GM23338 (cell line): ENCODE measurements around the gene LIX1L. TPM values are rescaled to one million over a fixed set of nuclear protein-coding genes. Genes with fewer than 3 reads are reported as not detected.

Experiments used
- ATAC-seq: fragments of 200-7000 bp; cut with Tn5 transposase; 3 replicates; pipeline ENCODE4 v1.9.1; 2020
- DNase-seq: peaks from one replicate; pipeline ENCODE4 v3.0.0-alpha.2; 2015; ENCODE audit warnings: low spot score
- H2AFZ ChIP-seq: fragments of 200-600 bp; sonication (generic); 2 replicates; pipeline ENCODE4 v1.8.0; 2016; ENCODE audit warnings: antibody characterized with exemption, mild to moderate bottlenecking, moderate library complexity
- H3F3A ChIP-seq: fragments of 200-600 bp; sonication (generic); replicated peaks from 2 replicates; pipeline ENCODE4 v1.8.0; 2017; ENCODE audit warnings: antibody characterized with exemption, mixed run types, low read depth
- H3K27ac ChIP-seq: fragments of 200-600 bp; sonication (generic); 2 replicates; pipeline ENCODE4 v1.6.1; 2016; ENCODE audit warnings: low read depth
- H3K27me3 ChIP-seq: fragments of 200-600 bp; sonication (generic); 2 replicates; pipeline ENCODE4 v1.8.0; 2016; ENCODE audit warnings: mild to moderate bottlenecking, mixed run types, moderate library complexity; ENCODE audit not compliant: insufficient read depth
- H3K36me3 ChIP-seq: fragments of 200-600 bp; sonication (generic); 2 replicates; pipeline ENCODE4 v1.8.0; 2016; ENCODE audit warnings: mild to moderate bottlenecking; ENCODE audit not compliant: insufficient read depth
- H3K4me1 ChIP-seq: fragments of 200-600 bp; sonication (generic); 2 replicates; pipeline ENCODE4 v1.8.0; 2016; ENCODE audit warnings: mild to moderate bottlenecking, moderate library complexity; ENCODE audit not compliant: insufficient read depth
- H3K4me2 ChIP-seq: fragments of 200-600 bp; sonication (generic); 2 replicates; pipeline ENCODE4 v1.7.1; 2017; ENCODE audit warnings: mixed run types
- H3K4me3 ChIP-seq: fragments of 200-600 bp; sonication (generic); 2 replicates; pipeline ENCODE4 v1.6.1; 2016; ENCODE audit warnings: mixed run types
- H3K79me2 ChIP-seq: fragments of 200-600 bp; sonication (generic); replicated peaks from 2 replicates; pipeline ENCODE4 v1.8.0; 2017; ENCODE audit warnings: mild to moderate bottlenecking; ENCODE audit not compliant: insufficient read depth
- H3K9me2 ChIP-seq: fragments of 200-600 bp; sonication (generic); 2 replicates; pipeline ENCODE4 v1.8.0; 2017; ENCODE audit not compliant: insufficient read depth
- H4K20me1 ChIP-seq: fragments of 200-600 bp; sonication (generic); replicated peaks from 2 replicates; pipeline ENCODE4 v1.8.0; 2017; ENCODE audit warnings: mild to moderate bottlenecking; ENCODE audit not compliant: insufficient read depth
- H3K27ac Mint-ChIP-seq: 2 replicates; pipeline ENCODE4 v1.8.0; 2020; ENCODE audit warnings: inconsistent platforms, mild to moderate bottlenecking, moderate library complexity, mixed read lengths
- H3K27me3 Mint-ChIP-seq: 3 replicates; pipeline ENCODE4 v1.8.0; 2022; ENCODE audit warnings: low read depth, mild to moderate bottlenecking, moderate library complexity, mixed read lengths, inconsistent platforms; ENCODE audit not compliant: insufficient read depth, poor library complexity
- H3K36me3 Mint-ChIP-seq: 3 replicates; pipeline ENCODE4 v1.8.0; 2021; ENCODE audit warnings: low read depth, mild to moderate bottlenecking, inconsistent platforms, moderate library complexity, mixed read lengths
- H3K4me1 Mint-ChIP-seq: 3 replicates; pipeline ENCODE4 v1.8.0; 2020; ENCODE audit warnings: mild to moderate bottlenecking, inconsistent platforms, mixed read lengths
- H3K4me3 Mint-ChIP-seq: 3 replicates; pipeline ENCODE4 v1.8.0; 2021; ENCODE audit warnings: moderate library complexity, mild to moderate bottlenecking, inconsistent platforms, mixed read lengths
- H3K9me3 Mint-ChIP-seq: 3 replicates; pipeline ENCODE4 v1.8.0; 2020; ENCODE audit warnings: moderate library complexity, mild to moderate bottlenecking, inconsistent platforms, mixed read lengths
- CREB1 ChIP-seq: fragments of 250-450 bp; sonication (Bioruptor Pico); IDR thresholded peaks from 2 replicates; pipeline ENCODE4 v1.5.0; 2020; ENCODE audit warnings: low read depth, mild to moderate bottlenecking, moderate library complexity
- ETS1 ChIP-seq: IDR thresholded peaks from 2 replicates; pipeline ENCODE4 v1.6.1; 2016; ENCODE audit warnings: antibody characterized with exemption
- EZH2 ChIP-seq: fragments of 200-600 bp; sonication (generic); IDR thresholded peaks from one replicate; pipeline ENCODE4 v1.8.0; 2017; ENCODE audit warnings: antibody characterized with exemption, mild to moderate bottlenecking, low read depth; ENCODE audit not compliant: unreplicated experiment
- EZH2phosphoT487 ChIP-seq: fragments of 200-600 bp; sonication (generic); IDR thresholded peaks from one replicate; pipeline ENCODE4 v1.8.1; 2018; ENCODE audit warnings: antibody characterized with exemption; ENCODE audit not compliant: unreplicated experiment
- JUNB ChIP-seq: IDR thresholded peaks from one replicate; pipeline ENCODE4 v1.6.1; 2016; ENCODE audit warnings: antibody characterized with exemption; ENCODE audit not compliant: unreplicated experiment
- STAT1 ChIP-seq: IDR thresholded peaks from one replicate; pipeline ENCODE4 v1.6.1; 2016; ENCODE audit warnings: antibody characterized with exemption; ENCODE audit not compliant: unreplicated experiment
- ZNF114 ChIP-seq: fragments of 250-450 bp; sonication (Bioruptor Pico); IDR thresholded peaks from 2 replicates; pipeline ENCODE4 v1.5.0; 2020; ENCODE audit warnings: mild to moderate bottlenecking, moderate library complexity
- ZNF331 ChIP-seq: fragments of 250-450 bp; sonication (Bioruptor Pico); IDR thresholded peaks from 2 replicates; pipeline ENCODE4 v1.5.0; 2020; ENCODE audit warnings: low read depth, mild to moderate bottlenecking, moderate library complexity
- polyA plus RNA-seq: library from polyadenylated mRNA; unstranded; fragments of >200 nt; fragmentation: Nextera tagmentation; extraction: Ambion mirVana; gene quantifications from 2 replicates; pipeline ENCODE4 v1.2.1, GENCODE V29; 2016
- total RNA-seq: library from RNA; depleted of rRNA; stranded (reverse); fragments of >200 nt; shearing (Covaris generic); gene quantifications from 2 replicates; pipeline ENCODE4 v1.2.3, GENCODE V29; 2014
- TF ChIP-seq, protein P1 (sequence below): IDR thresholded peaks from one replicate; pipeline ENCODE4 v1.6.1; 2018; ENCODE audit warnings: antibody characterized with exemption; ENCODE audit not compliant: unreplicated experiment
- TF ChIP-seq, protein P2 (sequence below): fragments of 250-450 bp; sonication (Bioruptor Pico); IDR thresholded peaks from 2 replicates; pipeline ENCODE4 v1.5.0; 2020; ENCODE audit warnings: mild to moderate bottlenecking, moderate library complexity

Gene LIX1L
- total and polyA plus RNA-seq, 2 experiments from 2014 or later: 0.76 to 2.6 TPM

GRCh38 chr1:145952903-145953302 lies 4.9 kb downstream of the LIX1L start:
- ATAC-seq (no peak), DNase-seq (no peak)
- Histone ChIP-seq H3K9me2 (no peaks in the 10 kb centered on the region), H3K27ac (no peak overlapping the region), H3K4me3 (no peak overlapping the region), H3K4me2 (no peak overlapping the region), H3F3A (no peaks in the 10 kb centered on the region; the same call in 1 of the 2 replicates), H3K79me2 (no peaks in the 10 kb centered on the region), H3K4me1 (peaks cover 9% of the 10 kb centered on the region), H4K20me1 (no peaks in the 10 kb centered on the region), H3K27me3 (peaks cover 43% of the 10 kb centered on the region), H3K36me3 (no peaks in the 10 kb centered on the region), H2AFZ (no peak overlapping the region)
- Mint-ChIP-seq H3K27me3 (peaks cover 15% of the 10 kb centered on the region), H3K9me3 (no peaks in the 10 kb centered on the region), H3K4me1 (peaks cover 15% of the 10 kb centered on the region), H3K4me3 (no peak overlapping the region), H3K36me3 (no peaks in the 10 kb centered on the region; the same call in 2 of the 3 replicates), H3K27ac (no peak overlapping the region)
- TF ChIP-seq JUNB (no peak), CREB1 (CRISPR knock-in tag) (no peak), ZNF114 (CRISPR knock-in tag) (no peak), STAT1 (no peak), ZNF331 (CRISPR knock-in tag) (no peak), EZH2phosphoT487 (no peak), ETS1 (no peak), EZH2 (no peak)
- TF ChIP-seq, protein P1, sequence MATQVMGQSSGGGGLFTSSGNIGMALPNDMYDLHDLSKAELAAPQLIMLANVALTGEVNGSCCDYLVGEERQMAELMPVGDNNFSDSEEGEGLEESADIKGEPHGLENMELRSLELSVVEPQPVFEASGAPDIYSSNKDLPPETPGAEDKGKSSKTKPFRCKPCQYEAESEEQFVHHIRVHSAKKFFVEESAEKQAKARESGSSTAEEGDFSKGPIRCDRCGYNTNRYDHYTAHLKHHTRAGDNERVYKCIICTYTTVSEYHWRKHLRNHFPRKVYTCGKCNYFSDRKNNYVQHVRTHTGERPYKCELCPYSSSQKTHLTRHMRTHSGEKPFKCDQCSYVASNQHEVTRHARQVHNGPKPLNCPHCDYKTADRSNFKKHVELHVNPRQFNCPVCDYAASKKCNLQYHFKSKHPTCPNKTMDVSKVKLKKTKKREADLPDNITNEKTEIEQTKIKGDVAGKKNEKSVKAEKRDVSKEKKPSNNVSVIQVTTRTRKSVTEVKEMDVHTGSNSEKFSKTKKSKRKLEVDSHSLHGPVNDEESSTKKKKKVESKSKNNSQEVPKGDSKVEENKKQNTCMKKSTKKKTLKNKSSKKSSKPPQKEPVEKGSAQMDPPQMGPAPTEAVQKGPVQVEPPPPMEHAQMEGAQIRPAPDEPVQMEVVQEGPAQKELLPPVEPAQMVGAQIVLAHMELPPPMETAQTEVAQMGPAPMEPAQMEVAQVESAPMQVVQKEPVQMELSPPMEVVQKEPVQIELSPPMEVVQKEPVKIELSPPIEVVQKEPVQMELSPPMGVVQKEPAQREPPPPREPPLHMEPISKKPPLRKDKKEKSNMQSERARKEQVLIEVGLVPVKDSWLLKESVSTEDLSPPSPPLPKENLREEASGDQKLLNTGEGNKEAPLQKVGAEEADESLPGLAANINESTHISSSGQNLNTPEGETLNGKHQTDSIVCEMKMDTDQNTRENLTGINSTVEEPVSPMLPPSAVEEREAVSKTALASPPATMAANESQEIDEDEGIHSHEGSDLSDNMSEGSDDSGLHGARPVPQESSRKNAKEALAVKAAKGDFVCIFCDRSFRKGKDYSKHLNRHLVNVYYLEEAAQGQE: no peak
- TF ChIP-seq, protein P2, sequence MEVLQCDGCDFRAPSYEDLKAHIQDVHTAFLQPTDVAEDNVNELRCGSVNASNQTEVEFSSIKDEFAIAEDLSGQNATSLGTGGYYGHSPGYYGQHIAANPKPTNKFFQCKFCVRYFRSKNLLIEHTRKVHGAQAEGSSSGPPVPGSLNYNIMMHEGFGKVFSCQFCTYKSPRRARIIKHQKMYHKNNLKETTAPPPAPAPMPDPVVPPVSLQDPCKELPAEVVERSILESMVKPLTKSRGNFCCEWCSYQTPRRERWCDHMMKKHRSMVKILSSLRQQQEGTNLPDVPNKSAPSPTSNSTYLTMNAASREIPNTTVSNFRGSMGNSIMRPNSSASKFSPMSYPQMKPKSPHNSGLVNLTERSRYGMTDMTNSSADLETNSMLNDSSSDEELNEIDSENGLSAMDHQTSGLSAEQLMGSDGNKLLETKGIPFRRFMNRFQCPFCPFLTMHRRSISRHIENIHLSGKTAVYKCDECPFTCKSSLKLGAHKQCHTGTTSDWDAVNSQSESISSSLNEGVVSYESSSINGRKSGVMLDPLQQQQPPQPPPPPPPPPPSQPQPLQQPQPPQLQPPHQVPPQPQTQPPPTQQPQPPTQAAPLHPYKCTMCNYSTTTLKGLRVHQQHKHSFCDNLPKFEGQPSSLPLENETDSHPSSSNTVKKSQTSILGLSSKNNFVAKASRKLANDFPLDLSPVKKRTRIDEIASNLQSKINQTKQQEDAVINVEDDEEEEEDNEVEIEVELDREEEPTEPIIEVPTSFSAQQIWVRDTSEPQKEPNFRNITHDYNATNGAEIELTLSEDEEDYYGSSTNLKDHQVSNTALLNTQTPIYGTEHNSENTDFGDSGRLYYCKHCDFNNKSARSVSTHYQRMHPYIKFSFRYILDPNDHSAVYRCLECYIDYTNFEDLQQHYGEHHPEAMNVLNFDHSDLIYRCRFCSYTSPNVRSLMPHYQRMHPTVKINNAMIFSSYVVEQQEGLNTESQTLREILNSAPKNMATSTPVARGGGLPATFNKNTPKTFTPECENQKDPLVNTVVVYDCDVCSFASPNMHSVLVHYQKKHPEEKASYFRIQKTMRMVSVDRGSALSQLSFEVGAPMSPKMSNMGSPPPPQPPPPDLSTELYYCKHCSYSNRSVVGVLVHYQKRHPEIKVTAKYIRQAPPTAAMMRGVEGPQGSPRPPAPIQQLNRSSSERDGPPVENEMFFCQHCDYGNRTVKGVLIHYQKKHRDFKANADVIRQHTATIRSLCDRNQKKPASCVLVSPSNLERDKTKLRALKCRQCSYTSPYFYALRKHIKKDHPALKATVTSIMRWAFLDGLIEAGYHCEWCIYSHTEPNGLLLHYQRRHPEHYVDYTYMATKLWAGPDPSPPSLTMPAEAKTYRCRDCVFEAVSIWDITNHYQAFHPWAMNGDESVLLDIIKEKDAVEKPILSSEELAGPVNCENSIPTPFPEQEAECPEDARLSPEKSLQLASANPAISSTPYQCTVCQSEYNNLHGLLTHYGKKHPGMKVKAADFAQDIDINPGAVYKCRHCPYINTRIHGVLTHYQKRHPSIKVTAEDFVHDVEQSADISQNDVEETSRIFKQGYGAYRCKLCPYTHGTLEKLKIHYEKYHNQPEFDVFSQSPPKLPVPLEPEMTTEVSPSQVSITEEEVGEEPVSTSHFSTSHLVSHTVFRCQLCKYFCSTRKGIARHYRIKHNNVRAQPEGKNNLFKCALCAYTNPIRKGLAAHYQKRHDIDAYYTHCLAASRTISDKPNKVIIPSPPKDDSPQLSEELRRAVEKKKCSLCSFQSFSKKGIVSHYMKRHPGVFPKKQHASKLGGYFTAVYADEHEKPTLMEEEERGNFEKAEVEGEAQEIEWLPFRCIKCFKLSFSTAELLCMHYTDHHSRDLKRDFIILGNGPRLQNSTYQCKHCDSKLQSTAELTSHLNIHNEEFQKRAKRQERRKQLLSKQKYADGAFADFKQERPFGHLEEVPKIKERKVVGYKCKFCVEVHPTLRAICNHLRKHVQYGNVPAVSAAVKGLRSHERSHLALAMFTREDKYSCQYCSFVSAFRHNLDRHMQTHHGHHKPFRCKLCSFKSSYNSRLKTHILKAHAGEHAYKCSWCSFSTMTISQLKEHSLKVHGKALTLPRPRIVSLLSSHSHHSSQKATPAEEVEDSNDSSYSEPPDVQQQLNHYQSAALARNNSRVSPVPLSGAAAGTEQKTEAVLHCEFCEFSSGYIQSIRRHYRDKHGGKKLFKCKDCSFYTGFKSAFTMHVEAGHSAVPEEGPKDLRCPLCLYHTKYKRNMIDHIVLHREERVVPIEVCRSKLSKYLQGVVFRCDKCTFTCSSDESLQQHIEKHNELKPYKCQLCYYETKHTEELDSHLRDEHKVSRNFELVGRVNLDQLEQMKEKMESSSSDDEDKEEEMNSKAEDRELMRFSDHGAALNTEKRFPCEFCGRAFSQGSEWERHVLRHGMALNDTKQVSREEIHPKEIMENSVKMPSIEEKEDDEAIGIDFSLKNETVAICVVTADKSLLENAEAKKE: no peak
